ENCODE measurements around the gene DDAH2. TPM values are rescaled to one million over a fixed set of nuclear protein-coding genes. Genes with fewer than 3 reads are reported as not detected.

Gene DDAH2
- total RNA-seq, 4 donors from 2014 or later = 112 to 189 (median 160) TPM

DNA sequence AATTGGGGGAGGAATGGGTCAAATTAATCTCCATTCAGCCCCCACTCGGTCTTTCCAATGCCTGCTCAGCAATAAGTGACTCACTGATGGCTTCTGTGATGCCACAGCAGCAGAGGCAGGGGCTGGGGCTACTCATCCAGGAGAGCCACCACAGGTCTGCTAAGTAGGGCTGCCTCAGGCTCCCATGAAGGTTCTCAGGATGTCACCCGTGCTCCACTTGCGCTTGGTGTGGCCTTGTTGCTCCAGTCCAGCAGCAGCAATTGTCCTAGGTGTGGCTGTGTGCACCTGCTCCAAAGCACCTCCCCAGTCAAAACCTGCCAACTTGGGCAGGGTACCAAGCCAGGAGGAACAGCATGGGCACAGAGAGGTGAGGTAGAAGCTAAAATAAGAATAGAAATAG is 6.9 kb downstream of the DDAH2 start:
- TF ChIP-seq, protein P1, sequence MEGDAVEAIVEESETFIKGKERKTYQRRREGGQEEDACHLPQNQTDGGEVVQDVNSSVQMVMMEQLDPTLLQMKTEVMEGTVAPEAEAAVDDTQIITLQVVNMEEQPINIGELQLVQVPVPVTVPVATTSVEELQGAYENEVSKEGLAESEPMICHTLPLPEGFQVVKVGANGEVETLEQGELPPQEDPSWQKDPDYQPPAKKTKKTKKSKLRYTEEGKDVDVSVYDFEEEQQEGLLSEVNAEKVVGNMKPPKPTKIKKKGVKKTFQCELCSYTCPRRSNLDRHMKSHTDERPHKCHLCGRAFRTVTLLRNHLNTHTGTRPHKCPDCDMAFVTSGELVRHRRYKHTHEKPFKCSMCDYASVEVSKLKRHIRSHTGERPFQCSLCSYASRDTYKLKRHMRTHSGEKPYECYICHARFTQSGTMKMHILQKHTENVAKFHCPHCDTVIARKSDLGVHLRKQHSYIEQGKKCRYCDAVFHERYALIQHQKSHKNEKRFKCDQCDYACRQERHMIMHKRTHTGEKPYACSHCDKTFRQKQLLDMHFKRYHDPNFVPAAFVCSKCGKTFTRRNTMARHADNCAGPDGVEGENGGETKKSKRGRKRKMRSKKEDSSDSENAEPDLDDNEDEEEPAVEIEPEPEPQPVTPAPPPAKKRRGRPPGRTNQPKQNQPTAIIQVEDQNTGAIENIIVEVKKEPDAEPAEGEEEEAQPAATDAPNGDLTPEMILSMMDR (IDR thresholded peaks at IDR 0.05; ENCODE audit: low read depth) = no peak

DNA sequence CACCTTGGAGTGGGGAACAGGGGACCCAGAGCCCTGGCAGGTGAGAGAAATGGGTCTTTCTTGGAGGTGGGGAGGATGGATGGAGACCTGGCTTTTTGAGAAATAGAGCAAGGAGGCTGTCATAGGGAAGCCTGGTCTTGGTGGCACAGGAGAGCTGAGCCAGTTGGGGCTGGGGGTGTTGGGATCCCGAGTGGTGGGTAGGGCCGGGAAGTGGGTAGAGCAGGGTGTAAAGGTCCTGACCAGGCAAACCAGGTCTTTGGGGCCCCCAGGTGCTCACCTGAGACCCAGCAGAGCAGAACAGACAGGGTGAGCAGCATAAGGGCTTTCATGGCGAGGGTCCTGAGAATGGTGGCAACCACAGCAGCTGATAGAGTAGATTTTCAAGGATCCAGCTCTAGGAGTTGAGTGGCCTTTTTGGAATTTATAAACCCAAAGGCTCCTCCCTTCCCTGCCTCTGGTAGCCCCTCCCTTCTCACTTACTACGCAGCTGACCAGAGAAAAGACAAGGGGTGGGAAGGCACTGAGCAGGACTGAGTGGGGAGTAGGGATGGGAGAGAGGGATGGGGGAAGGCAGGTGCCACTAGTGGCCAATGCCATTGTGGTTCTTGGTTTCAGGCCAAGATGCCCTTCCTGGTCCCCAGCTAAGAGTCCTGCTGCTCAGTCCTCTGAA is 7.6 kb downstream of the DDAH2 start, which contains the start of gene LY6G6C:
Gene LY6G6C (minus strand): TSS at position 396 of the 670 bp plus-strand sequence. CDS start 67 bp downstream, at position 329.
- TF ChIP-seq, protein P1 (IDR thresholded peaks at IDR 0.05; ENCODE audit: low read depth) = no peak

DNA sequence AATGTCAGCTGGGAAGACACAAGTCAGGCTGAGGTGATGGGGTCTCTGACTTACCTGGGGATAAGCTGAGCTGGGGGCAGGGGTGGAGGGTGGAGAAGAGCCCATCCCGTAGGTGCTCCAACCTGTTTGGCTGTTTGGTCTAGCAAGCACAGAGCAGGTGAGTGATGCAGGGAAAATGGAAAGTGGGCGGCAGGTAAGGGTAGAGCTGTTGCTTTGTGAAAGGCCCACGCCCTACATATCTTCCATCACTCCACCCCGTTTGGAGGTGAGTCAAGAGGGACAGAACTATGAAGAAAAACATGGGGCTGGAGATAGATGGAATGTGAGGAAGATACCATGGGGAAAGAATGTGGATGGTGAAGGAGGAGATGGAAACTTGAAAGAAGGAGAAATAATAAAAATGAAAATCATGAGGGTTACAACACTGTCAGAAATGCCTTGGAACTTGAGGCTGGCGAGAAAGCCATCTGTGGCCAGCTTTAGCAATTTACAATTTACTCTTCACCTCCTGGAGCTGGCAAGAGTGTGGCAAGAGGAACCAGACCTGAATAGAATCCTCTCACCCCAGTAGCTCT is 8.8 kb downstream of the DDAH2 start:
- TF ChIP-seq, protein P1 (IDR thresholded peaks at IDR 0.05; ENCODE audit: low read depth) = no peak

DNA sequence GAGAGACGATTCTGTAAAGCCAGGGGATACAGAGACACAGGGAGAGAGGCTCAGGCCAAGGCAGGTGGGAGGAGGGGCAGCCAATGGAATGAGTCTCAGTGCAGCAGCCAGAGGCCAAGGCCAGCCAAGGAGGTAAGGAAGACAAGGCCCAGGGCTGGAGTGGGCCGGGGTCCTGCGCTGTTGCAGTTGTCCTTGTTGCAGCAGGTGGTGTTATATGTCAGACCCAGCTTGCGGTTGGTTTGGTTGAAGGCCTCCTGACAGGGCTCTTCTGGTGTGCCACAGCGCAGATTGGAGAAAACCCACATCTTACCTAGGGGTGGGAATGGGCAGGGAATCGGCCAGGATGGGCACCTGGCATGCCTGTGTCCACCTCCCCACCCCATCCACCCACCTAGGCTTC is 10.1 kb downstream of the DDAH2 start:
- TF ChIP-seq, protein P1 (IDR thresholded peaks at IDR 0.05; ENCODE audit: low read depth) = no peak

DNA sequence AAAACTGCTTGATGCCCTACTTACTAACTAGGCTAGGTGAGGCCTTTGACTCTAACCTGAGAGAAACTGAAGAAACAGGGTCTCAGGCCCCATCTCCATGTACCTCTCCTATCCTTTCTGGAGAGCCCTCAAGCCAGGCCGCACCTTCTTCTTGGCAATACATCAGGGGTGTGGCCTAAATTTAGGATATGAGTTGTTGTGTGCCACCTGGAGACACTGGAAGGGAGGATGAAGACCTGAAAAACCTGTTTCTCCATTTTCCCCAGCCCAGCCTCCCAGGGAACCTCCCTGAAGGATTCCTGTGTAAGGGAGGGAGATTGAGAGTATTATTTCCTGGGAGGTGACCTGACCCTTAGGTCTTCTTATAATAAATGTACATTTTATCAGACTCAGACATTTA is 10.8 kb downstream of the DDAH2 start:
- TF ChIP-seq, protein P1 (IDR thresholded peaks at IDR 0.05; ENCODE audit: low read depth) = no peak

DNA sequence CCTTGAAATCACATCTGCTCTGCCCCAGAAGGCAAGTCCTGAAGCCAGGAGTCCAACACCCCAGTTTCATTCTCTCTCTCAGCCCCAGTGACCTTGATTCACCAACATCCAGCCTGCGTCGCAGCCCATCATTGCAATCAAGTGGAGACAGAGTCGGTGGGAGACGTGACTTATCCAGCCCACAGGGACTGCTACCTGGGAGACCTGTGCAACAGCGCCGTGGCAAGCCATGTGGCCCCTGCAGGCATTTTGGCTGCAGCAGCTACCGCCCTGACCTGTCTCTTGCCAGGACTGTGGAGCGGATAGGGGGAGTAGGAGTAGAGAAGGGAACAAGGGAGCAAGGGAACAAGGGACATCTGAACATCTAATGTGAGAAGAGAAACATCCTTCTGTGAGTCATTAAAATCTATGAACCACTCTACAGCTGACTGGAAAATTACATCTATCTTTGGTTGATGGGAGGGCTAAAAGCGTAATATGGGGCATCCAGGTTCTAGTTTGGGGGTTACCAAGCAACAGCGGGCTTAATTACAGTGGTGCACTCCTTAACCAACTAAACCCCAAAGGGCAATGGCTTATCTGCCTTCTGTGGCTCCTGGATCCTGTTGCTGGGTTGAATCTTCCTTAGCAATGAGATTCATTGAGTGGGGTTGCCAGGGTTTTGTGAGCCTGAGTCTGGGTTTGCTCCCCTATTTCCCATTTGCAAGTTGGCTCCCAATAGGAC is 11.4 kb downstream of the DDAH2 start:
- TF ChIP-seq, protein P1 (IDR thresholded peaks at IDR 0.05; ENCODE audit: low read depth) = no peak

All from subcutaneous adipose tissue (tissue), 4 donors.